ENCODE measurements around the gene ABCC12. TPM values are rescaled to one million over a fixed set of nuclear protein-coding genes. Genes with fewer than 3 reads are reported as not detected.

ABCC12 gene
- total and polyA plus RNA-seq, 2 of the 8 experiments (the other 6 are each of a cell fraction or from before 2014, with no cell fraction given), result 0.05 TPM; not detected in 1

DNA sequence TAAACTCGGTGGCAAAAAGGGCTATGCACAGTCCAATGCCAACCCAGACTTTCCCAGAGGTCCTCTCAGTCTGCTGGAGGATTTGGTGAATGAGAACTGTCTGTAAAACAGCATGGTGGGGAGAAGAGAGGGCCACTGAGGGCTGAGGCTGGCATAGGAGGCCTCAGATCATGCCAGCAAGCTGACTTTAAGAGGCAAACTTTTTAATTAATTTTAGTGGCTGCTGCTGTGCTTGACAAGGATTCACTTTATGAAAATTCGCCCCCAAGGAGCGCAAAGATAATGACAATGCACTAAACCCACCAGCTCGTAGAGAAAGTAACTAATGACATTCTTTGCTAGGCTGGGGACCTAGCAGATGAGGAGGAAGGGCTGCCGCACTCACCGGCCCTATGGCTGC, 15.0 kb downstream of the ABCC12 start:
- Histone ChIP-seq H3K27me3 (replicated peaks in 1 of 4; ENCODE audit: control insufficient read depth in 3 of 4, extremely low read depth in 1 of 4, insufficient read depth in 3 of 4, low read length in 3 of 4) (no peaks in the 10 kb centered on the region), H3K4ac (replicated peaks; ENCODE audit: insufficient read length, low read depth, low read length) (no peak overlapping the region), H2BK120ac (replicated peaks; ENCODE audit: low read depth, low read length) (no peak overlapping the region), H3K56ac (replicated peaks; ENCODE audit: insufficient read length, low read depth, low read length) (no peak overlapping the region), H2AFZ (ENCODE audit: low read length) (no peak overlapping the region), H4K91ac (replicated peaks; ENCODE audit: insufficient read length, low read length) (no peak overlapping the region), H2BK15ac (ENCODE audit: low read length) (no peak overlapping the region), H4K8ac (ENCODE audit: extremely low read depth, insufficient read depth, low read length) (no peak overlapping the region), H3K4me2 (ENCODE audit: insufficient read depth in 1 of 2, low read depth in 2 of 2, low read length in 2 of 2) (no peak overlapping the region), H3K23ac (ENCODE audit: insufficient read length) (no peak overlapping the region), H3K79me2 (ENCODE audit: control insufficient read depth in 1 of 2, insufficient read depth in 2 of 2, low read length in 2 of 2) (no peaks in the 10 kb centered on the region), H2AK5ac (ENCODE audit: low read depth, low read length) (no peak overlapping the region), H4K20me1 (replicated peaks in 1 of 2; ENCODE audit: control insufficient read depth in 1 of 2, insufficient read depth in 2 of 2, low read length in 2 of 2) (no peaks in the 10 kb centered on the region), H3K9me3 (ENCODE audit: insufficient read depth in 2 of 2, low read depth in 1 of 2, low read length in 1 of 2) (no peaks in the 10 kb centered on the region), H2BK5ac (ENCODE audit: low read depth, low read length) (no peak overlapping the region), H2BK12ac (ENCODE audit: low read depth, low read length) (no peak overlapping the region), H3K36me3 (ENCODE audit: control insufficient read depth in 2 of 4, insufficient read depth in 4 of 4, low read length in 3 of 4) (no peaks in the 10 kb centered on the region), H3K14ac (ENCODE audit: insufficient read length) (no peak overlapping the region), H3K4me1 (replicated peaks in 1 of 4; ENCODE audit: control insufficient read depth in 3 of 4, insufficient read depth in 4 of 4, low read length in 3 of 4) (no peaks in the 10 kb centered on the region), H2BK20ac (ENCODE audit: low read length) (no peak overlapping the region), H3K4me3 (ENCODE audit: extremely low read depth in 1 of 4, insufficient read depth in 2 of 4, low read depth in 3 of 4, low read length in 4 of 4) (no peak overlapping the region), H3K23me2 (ENCODE audit: low read depth, low read length) (no peaks in the 10 kb centered on the region), H3K18ac (ENCODE audit: extremely low read depth, low read length) (no peak overlapping the region), H3K27ac (ENCODE audit: low read depth, low read length) (no peak overlapping the region), H4K5ac (ENCODE audit: insufficient read length, low read depth, low read length) (no peak overlapping the region), H3K79me1 (ENCODE audit: low read depth, low read length) (no peaks in the 10 kb centered on the region), H3K9ac (replicated peaks in 1 of 4; ENCODE audit: extremely low read depth in 1 of 4, low read depth in 3 of 4, low read length in 3 of 4) (no peak overlapping the region)
- ChIA-PET CTCF (ENCODE audit: partially characterized antibody) (interaction anchor here (0.6 kb wide), 1 partner anchor 93 kb away, joined by 3 read pairs; no protein-coding TSS in a partner anchor), POLR2A (ENCODE audit: partially characterized antibody) (no interaction called here)
- FAIRE-seq (no peak), DNase-seq (ENCODE audit: low read depth in 1 of 2, low spot score in 2 of 2) (no peak)
- 92% methylated on average over 6 of the region's 6 CpGs; no CpG with 5 or more reads in 1 of the 2 experiments for WGBS, 2 experiments (ENCODE audit: extremely low coverage in 1 of 2, insufficient coverage in 1 of 2, insufficient read length in 1 of 2, insufficient replicate concordance in 2 of 2, low coverage in 1 of 2, low lambda C conversion rate in 2 of 2, missing lambda C conversion rate in 1 of 2)
- TF ChIP-seq NANOG (IDR thresholded peaks at IDR 0.05; ENCODE audit: insufficient read depth, low read depth, low read length, poor library complexity, severe bottlenecking) (no peak), JUND (IDR thresholded peaks at IDR 0.05; ENCODE audit: low read length) (no peak)

Data from H1 (cell line).